HepG2 (cell line): ENCODE data around the gene PBX1. TPM values are rescaled to one million over a fixed set of nuclear protein-coding genes. Genes with fewer than 3 reads are reported as not detected.

ENCODE experiments used
- ATAC-seq: fragments of 200-7000 bp; cut with Tn5 transposase; 3 replicates; pipeline ENCODE4 v1.9.1; 2020; ENCODE audit warnings: mild to moderate bottlenecking, moderate library complexity
- BruUV-seq: library from RNA; stranded (reverse); fragments of 400-500 nt; replicated peaks from 2 replicates; lab custom pipeline; 2021; lab: Mats Ljungman, UMichigan
- CTCF ChIA-PET: fragments of 300-600 bp; formaldehyde crosslinking; extraction: SDS; loops from one replicate; lab custom pipeline; 2021; ENCODE audit warnings: low total read pairs, inconsistent platforms, low intra/inter-chr PET ratio; lab: Yijun Ruan, JAX
- POLR2A ChIA-PET: fragments of 350-600 bp; sonication (Branson Sonifier 250); formaldehyde crosslinking; loops from one replicate; lab custom pipeline; 2020; ENCODE audit warnings: antibody characterized with exemption, inconsistent platforms; lab: Yijun Ruan, JAX
- DNase-seq: peaks from one replicate; pipeline ENCODE4 v3.0.0-alpha.2; 2015; ENCODE audit warnings: low spot score
- FAIRE-seq: peaks from 3 replicates; lab custom pipeline; 2011; peaks lifted over from hg19 to GRCh38; lab: Jason Lieb, UNC
- H2AFZ ChIP-seq: one replicate; pipeline ENCODE4 v1.6.1; 2011; ENCODE audit warnings: low read length, inconsistent platforms
- H3K27ac ChIP-seq: fragments of 300-600 bp; 3 replicates; pipeline ENCODE4 v1.8.0; 2011; ENCODE audit warnings: mixed run types, mild to moderate bottlenecking, mixed read lengths, low read length, inconsistent platforms; ENCODE audit not compliant: insufficient read depth; ENCODE audit errors: extremely low read length
- H3K27me3 ChIP-seq, 2 experiments: fragments of 200-600 bp in 1 of 2; 2 replicates in 1 of 2; 3 replicates in 1 of 2; pipeline versions ENCODE4 v1.6.0 to v1.8.0; 2011; ENCODE audit warnings: low read length in 2 of 2, mild to moderate bottlenecking in 2 of 2, moderate library complexity in 2 of 2, inconsistent platforms in 1 of 2; ENCODE audit not compliant: insufficient read depth in 2 of 2, control insufficient read depth in 1 of 2
- H3K36me3 ChIP-seq, 2 experiments: fragments of 200-600 bp in 1 of 2; replicated peaks in 1 of 2; 2 replicates in 1 of 2; 3 replicates in 1 of 2; pipeline versions ENCODE4 v1.5.1 to v1.8.0; 2011; ENCODE audit warnings: low read length in 2 of 2, inconsistent platforms in 1 of 2; ENCODE audit not compliant: insufficient read depth in 2 of 2, control insufficient read depth in 1 of 2
- H3K4me1 ChIP-seq: 2 replicates; pipeline ENCODE4 v1.5.1; 2012; ENCODE audit warnings: low read length, inconsistent platforms; ENCODE audit not compliant: insufficient read depth
- H3K4me2 ChIP-seq: 2 replicates; pipeline ENCODE4 v1.6.0; 2011; ENCODE audit warnings: low read depth, low read length, inconsistent platforms
- H3K4me3 ChIP-seq, 3 experiments: fragments of 200-600 bp in 1 of 3; sonication (generic), shearing (Covaris generic) in 1 of 3; replicated peaks in 1 of 3; 2 replicates each; pipeline ENCODE4 v1.5.1; 2011 to 2016; ENCODE audit warnings: low read length in 3 of 3, inconsistent platforms in 2 of 3, low read depth in 2 of 3, mild to moderate bottlenecking in 2 of 3, control low read depth in 1 of 3, mixed read lengths in 1 of 3; ENCODE audit not compliant: insufficient read depth in 1 of 3
- H3K79me2 ChIP-seq: one replicate; pipeline ENCODE4 v1.6.1; 2011; ENCODE audit warnings: low read length, inconsistent platforms; ENCODE audit not compliant: insufficient read depth
- H3K9ac ChIP-seq: 2 replicates; pipeline ENCODE4 v1.6.0; 2011; ENCODE audit warnings: mild to moderate bottlenecking, low read depth, low read length, inconsistent platforms; ENCODE audit not compliant: insufficient read depth
- H3K9me3 ChIP-seq: 2 replicates; pipeline ENCODE4 v1.5.1; 2012; ENCODE audit warnings: mild to moderate bottlenecking, low read length
- H4K20me1 ChIP-seq: 2 replicates; pipeline ENCODE4 v1.6.0; 2011; ENCODE audit warnings: inconsistent platforms, mild to moderate bottlenecking, low read length, moderate library complexity; ENCODE audit not compliant: insufficient read depth
- DNMT1 ChIP-seq: sonication (generic); formaldehyde crosslinking; IDR thresholded peaks from 2 replicates; pipeline ENCODE4 v1.5.1; 2020; ENCODE audit warnings: mild to moderate bottlenecking, missing genetic modification reagents
- MAFF ChIP-seq: IDR thresholded peaks from 2 replicates; pipeline ENCODE4 v1.6.1; 2011; ENCODE audit warnings: low read depth, low read length, improper control_type of control experiment
- MEIS2 ChIP-seq: sonication (generic); formaldehyde crosslinking; IDR thresholded peaks from 2 replicates; pipeline ENCODE4 v1.9.0; 2021; ENCODE audit warnings: mild to moderate bottlenecking, missing genetic modification reagents
- NFATC3 ChIP-seq: sonication (generic); formaldehyde crosslinking; IDR thresholded peaks from 2 replicates; pipeline ENCODE4 v1.5.1; 2020; ENCODE audit warnings: mild to moderate bottlenecking, missing genetic modification reagents
- ONECUT2 ChIP-seq: sonication (generic); formaldehyde crosslinking; IDR thresholded peaks from 2 replicates; pipeline ENCODE4 v1.4.0; 2020; ENCODE audit warnings: missing genetic modification reagents
- PAF1 ChIP-seq: IDR thresholded peaks from 2 replicates; pipeline ENCODE4 v1.6.1; 2016; ENCODE audit warnings: missing genetic modification reagents, missing compliant biosample characterization
- RCOR2 ChIP-seq: IDR thresholded peaks from 2 replicates; pipeline ENCODE4 v1.6.1; 2016; ENCODE audit warnings: missing biosample characterization, missing genetic modification reagents
- ZBTB46 ChIP-seq: sonication (generic); formaldehyde crosslinking; IDR thresholded peaks from 2 replicates; pipeline ENCODE4 v1.4.0; 2020; ENCODE audit warnings: mild to moderate bottlenecking, missing genetic modification reagents, borderline replicate concordance
- ZNF274 ChIP-seq: sonication (generic); formaldehyde crosslinking; IDR thresholded peaks from 2 replicates; pipeline ENCODE4 v1.5.1; 2020; ENCODE audit warnings: mild to moderate bottlenecking, missing genetic modification reagents
- ZNF569 ChIP-seq: sonication (generic); formaldehyde crosslinking; IDR thresholded peaks from 2 replicates; pipeline ENCODE4 v1.5.0; 2020; ENCODE audit warnings: mild to moderate bottlenecking, missing genetic modification reagents, moderate library complexity, borderline replicate concordance
- ZNF572 ChIP-seq: sonication (generic); formaldehyde crosslinking; IDR thresholded peaks from 2 replicates; pipeline ENCODE4 v1.5.1; 2020; ENCODE audit warnings: mild to moderate bottlenecking, missing genetic modification reagents
- ZNF639 ChIP-seq: conservative IDR thresholded peaks from 2 replicates; pipeline ENCODE4 v1.6.1; 2018; ENCODE audit warnings: missing genetic modification reagents
- ZNF691 ChIP-seq: sonication (generic); formaldehyde crosslinking; IDR thresholded peaks from 2 replicates; pipeline ENCODE4 v1.4.0; 2020; ENCODE audit warnings: missing genetic modification reagents, low read depth, mild to moderate bottlenecking, borderline replicate concordance
- ZSCAN9 ChIP-seq: IDR thresholded peaks from 2 replicates; pipeline ENCODE4 v1.6.1; 2016; ENCODE audit warnings: borderline replicate concordance
- WGBS: methylation state at CpG from one replicate; pipeline ENCODE4 v1.1.6; 2017; ENCODE audit warnings: low lambda C conversion rate; 5-methylcytosine and 5-hydroxymethylcytosine counted together
- in situ Hi-C: cut with HindIII; loops from 2 replicates; pipeline ENCODE4 v1.10.0; 2017; ENCODE audit warnings: low pct_unique_long_range_greater_than_20kb; ENCODE audit not compliant: extremely low pct_ligation_motif_present
- intact Hi-C: fragments of 100-400 bp; cut with micrococcal nuclease; formaldehyde crosslinking; loops from one replicate; pipeline ENCODE4 v1.10.0; 2022; ENCODE audit not compliant: unreplicated experiment
- polyA plus RNA-seq, 8 experiments: library from polyadenylated mRNA; depleted of rRNA in 3 of 8; stranded (reverse) in 7 of 8; unstranded in 1 of 8; fragments of >200 nt; fragmentation: Illumina TruSeq in 4 of 8; extraction: Trizol in 4 of 8; gene quantifications; 2 replicates each; pipeline versions ENCODE4 v1.2.1 to v1.2.3, GENCODE V29; 2011 to 2016; ENCODE audit warnings: low read depth in 4 of 8, missing spikeins in 1 of 8, mixed read lengths in 1 of 8; ENCODE audit not compliant: insufficient read depth in 1 of 8
- total RNA-seq, 5 experiments: library from RNA; depleted of rRNA; stranded (reverse); fragments of >200 nt; fragmentation: Illumina TruSeq; extraction: Trizol; gene quantifications; 2 replicates each; pipeline ENCODE4 v1.2.3, GENCODE V29; 2016; ENCODE audit warnings: low read depth in 1 of 5
- TF ChIP-seq, protein P1 (sequence below): IDR thresholded peaks from 2 replicates; pipeline ENCODE4 v1.6.1; 2016
- TF ChIP-seq, protein P2 (sequence below): sonication (generic); formaldehyde crosslinking; IDR thresholded peaks from 2 replicates; pipeline ENCODE4 v1.4.0; 2020; ENCODE audit warnings: missing genetic modification reagents
- TF ChIP-seq, protein P3 (sequence below): sonication (generic); formaldehyde crosslinking; IDR thresholded peaks from 2 replicates; pipeline ENCODE4 v1.5.1; 2020; ENCODE audit warnings: mild to moderate bottlenecking, missing genetic modification reagents, moderate library complexity
- TF ChIP-seq, protein P4 (sequence below): IDR thresholded peaks from 2 replicates; pipeline ENCODE4 v1.6.1; 2016; ENCODE audit warnings: missing genetic modification reagents, missing compliant biosample characterization

PBX1 gene
- total and polyA plus RNA-seq, 2 of the 13 experiments (the other 11 are each of a cell fraction or from before 2014, with no cell fraction given): 0.24 TPM; not detected in 1

DNA sequence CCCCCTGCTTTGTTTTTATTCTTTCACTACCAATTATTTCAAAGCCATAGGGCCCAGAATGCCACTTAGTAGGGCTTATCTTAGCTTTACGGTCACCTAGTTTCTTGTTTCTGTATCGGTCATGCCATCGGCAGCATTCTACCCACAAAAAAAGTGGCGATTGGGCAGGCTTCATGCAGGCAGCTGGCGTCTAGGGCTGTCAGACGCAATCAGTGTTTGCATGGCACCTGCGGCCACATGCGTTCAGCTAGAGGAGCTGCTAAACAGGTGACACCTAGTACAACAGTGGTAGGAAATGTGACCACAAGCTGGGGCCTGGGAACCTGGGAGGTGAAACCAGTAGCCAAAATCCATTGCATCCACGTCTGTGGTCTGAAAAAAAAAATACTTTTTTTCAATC lies 262.7 kb downstream of the PBX1 start:
- BruUV-seq: no TSS peak
- in situ Hi-C loops: no loop called here
- Histone ChIP-seq H3K36me3 (no peaks in the 10 kb centered on the region), H3K4me2 (no peak overlapping the region), H3K9ac (no peak overlapping the region), H3K4me3 (no peak overlapping the region), H2AFZ (no peak overlapping the region), H3K79me2 (no peaks in the 10 kb centered on the region), H3K27me3 (no peaks in the 10 kb centered on the region), H3K9me3 (no peaks in the 10 kb centered on the region), H4K20me1 (no peaks in the 10 kb centered on the region), H3K27ac (no peak overlapping the region), H3K4me1 (no peaks in the 10 kb centered on the region)
- TF ChIP-seq NFATC3: no peak
- no peak for TF ChIP-seq ZSCAN9 (CRISPR knock-in tag)
- no peak for TF ChIP-seq MEIS2
- TF ChIP-seq ZNF274 (CRISPR knock-in tag): no peak
- TF ChIP-seq, protein P1, sequence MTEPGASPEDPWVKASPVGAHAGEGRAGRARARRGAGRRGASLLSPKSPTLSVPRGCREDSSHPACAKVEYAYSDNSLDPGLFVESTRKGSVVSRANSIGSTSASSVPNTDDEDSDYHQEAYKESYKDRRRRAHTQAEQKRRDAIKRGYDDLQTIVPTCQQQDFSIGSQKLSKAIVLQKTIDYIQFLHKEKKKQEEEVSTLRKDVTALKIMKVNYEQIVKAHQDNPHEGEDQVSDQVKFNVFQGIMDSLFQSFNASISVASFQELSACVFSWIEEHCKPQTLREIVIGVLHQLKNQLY (CRISPR knock-in tag): no peak
- TF ChIP-seq, protein P2, sequence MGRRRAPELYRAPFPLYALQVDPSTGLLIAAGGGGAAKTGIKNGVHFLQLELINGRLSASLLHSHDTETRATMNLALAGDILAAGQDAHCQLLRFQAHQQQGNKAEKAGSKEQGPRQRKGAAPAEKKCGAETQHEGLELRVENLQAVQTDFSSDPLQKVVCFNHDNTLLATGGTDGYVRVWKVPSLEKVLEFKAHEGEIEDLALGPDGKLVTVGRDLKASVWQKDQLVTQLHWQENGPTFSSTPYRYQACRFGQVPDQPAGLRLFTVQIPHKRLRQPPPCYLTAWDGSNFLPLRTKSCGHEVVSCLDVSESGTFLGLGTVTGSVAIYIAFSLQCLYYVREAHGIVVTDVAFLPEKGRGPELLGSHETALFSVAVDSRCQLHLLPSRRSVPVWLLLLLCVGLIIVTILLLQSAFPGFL (CRISPR knock-in tag): no peak
- TF ChIP-seq, protein P3, sequence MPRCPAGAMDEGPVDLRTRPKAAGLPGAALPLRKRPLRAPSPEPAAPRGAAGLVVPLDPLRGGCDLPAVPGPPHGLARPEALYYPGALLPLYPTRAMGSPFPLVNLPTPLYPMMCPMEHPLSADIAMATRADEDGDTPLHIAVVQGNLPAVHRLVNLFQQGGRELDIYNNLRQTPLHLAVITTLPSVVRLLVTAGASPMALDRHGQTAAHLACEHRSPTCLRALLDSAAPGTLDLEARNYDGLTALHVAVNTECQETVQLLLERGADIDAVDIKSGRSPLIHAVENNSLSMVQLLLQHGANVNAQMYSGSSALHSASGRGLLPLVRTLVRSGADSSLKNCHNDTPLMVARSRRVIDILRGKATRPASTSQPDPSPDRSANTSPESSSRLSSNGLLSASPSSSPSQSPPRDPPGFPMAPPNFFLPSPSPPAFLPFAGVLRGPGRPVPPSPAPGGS: no peak
- no peak for TF ChIP-seq DNMT1 (CRISPR knock-in tag)
- TF ChIP-seq ZBTB46 (CRISPR knock-in tag): no peak
- no peak for TF ChIP-seq ONECUT2 (CRISPR knock-in tag)
- no peak for TF ChIP-seq RCOR2 (CRISPR knock-in tag)
- TF ChIP-seq MAFF: no peak
- TF ChIP-seq ZNF572 (CRISPR knock-in tag): no peak
- TF ChIP-seq ZNF691 (CRISPR knock-in tag): no peak
- TF ChIP-seq, protein P4, sequence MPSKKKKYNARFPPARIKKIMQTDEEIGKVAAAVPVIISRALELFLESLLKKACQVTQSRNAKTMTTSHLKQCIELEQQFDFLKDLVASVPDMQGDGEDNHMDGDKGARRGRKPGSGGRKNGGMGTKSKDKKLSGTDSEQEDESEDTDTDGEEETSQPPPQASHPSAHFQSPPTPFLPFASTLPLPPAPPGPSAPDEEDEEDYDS (CRISPR knock-in tag): no peak
- TF ChIP-seq ZNF639 (CRISPR knock-in tag): no peak
- TF ChIP-seq PAF1 (CRISPR knock-in tag): no peak
- TF ChIP-seq ZNF569 (CRISPR knock-in tag): no peak
- DNase-seq (no peak), FAIRE-seq (no peak), ATAC-seq (no peak)
- intact Hi-C loops: no loop called here
- ChIA-PET CTCF (no interaction called here), POLR2A (no interaction called here)
- WGBS: 50% methylated on average over 9 of the region's 9 CpGs
